ENCODE measurements around the gene NBPF6.
"Not testable (repeated sequence)": the region's sequence is repeated elsewhere in the genome, so short reads cannot be mapped to it uniquely, and the experiment has no call there.

Gene NBPF6, protein sequence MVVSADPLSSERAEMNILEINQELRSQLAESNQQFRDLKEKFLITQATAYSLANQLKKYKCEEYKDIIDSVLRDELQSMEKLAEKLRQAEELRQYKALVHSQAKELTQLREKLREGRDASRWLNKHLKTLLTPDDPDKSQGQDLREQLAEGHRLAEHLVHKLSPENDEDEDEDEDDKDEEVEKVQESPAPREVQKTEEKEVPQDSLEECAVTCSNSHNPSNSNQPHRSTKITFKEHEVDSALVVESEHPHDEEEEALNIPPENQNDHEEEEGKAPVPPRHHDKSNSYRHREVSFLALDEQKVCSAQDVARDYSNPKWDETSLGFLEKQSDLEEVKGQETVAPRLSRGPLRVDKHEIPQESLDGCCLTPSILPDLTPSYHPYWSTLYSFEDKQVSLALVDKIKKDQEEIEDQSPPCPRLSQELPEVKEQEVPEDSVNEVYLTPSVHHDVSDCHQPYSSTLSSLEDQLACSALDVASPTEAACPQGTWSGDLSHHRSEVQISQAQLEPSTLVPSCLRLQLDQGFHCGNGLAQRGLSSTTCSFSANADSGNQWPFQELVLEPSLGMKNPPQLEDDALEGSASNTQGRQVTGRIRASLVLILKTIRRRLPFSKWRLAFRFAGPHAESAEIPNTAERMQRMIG

GRCh38 chr1:108450043-108450442 is at the start of gene NBPF6:
TSS of gene NBPF6 (plus strand) at chr1:108450343. CDS start at chr1:108450602, 259 bp downstream.
- DNase-seq: not testable (repeated sequence)

DNA sequence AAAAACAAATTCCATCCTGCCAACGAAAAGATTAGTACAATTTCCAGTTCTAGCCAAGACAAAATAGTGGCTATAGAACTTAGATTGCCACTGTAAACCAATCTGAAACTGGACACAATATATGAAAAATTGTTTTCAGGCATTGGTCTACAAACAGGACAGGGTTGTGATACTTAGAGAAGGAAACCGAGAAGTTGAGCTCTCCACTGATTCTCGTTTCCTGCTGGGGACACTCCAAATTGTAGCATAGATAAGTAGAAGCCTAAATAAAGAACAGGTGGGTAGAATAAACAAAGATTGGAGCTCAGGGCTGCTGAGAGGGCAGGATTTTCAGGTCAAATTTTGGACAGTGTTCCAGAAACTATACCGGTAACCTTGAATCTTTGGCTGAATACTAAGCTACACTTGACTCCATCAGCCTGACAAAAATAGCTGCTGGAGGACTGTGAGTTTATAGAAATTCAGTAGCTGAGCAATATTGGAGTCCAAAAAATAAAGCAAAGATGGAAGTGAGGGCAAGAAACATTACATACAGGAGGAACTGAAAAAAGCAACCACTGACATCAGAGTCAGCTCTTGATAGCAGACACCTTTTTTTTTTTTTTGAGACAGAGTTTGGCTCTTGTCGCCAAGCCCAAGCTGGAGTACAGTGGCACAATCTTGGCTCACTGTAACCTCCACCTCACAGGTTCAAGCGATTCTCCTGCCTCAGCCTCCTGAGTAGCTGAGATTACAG is 38.9 kb upstream of the NBPF6 start:
- not testable (repeated sequence) for DNase-seq

DNA sequence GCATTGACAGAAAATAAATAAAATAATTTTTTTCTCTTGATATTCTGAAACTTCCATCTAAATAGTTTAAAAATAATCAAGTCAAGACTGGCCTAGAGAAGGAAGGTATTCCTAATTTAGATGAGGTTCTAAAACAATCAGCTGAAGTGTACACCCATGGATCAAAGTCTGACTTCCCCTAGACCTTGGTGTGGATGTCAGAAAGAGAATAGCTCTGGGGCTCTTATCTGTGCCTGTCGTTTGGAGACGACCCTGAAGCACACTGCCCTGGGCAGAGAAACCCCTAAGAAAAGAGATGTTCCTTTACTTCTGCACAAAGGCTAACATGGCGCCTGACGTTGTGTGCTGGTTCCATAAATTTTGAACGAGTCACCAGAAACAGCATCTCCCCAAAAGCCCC is 30.0 kb upstream of the NBPF6 start:
- DNase-seq: not testable (repeated sequence)

DNA sequence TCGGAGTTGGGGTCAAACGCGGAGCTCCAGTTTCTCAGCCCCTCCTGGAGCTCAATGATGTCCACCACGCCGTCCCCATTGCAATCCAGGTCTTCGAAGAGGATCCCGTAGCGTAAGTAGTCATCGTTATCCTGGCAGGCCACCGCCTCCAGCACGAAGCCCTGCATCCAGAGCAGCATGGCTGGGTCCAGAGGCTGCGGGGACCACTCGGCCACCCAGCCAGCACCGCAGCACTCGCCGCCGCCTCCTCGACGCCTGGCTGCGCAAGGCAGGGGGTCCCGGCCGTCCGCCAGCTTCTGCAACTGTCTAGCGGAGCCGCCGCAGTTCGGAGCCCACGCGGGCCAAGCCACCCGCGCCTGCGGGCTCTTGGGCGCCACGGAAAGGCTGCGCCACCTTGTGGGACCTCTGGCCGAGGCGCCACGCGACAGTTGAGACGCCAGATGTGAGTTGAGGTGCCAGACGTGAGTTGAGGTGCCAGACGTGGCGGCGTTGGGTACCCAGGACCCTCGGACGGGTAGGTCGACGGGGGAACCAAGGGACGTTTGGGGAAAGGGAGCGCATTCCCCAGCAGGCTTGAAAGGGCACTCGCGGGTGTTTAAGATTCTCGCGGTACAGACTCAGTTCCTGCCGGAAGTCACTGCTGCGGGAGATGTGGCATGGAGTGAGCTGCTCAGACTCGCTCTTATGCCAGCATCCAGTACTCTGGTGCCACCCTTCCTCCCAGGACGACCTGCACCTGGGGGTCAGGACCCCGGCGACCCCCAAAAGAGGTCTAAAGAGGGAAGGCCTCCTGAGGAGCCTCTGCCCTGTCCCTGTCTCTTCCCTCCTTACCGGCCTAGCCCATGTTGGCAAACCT is 28.9 kb upstream of the NBPF6 start:
- DNase-seq: not testable (repeated sequence)

GRCh38 chr1:108426877-108427276 is 23.3 kb upstream of the NBPF6 start:
- DNase-seq: not testable (repeated sequence)

- DNase-seq: not testable (repeated sequence)
These were observed 18.1 kb upstream of the NBPF6 start for GRCh38 chr1:108432002-108432401.

- DNase-seq: not testable (repeated sequence)
These were observed 16.7 kb upstream of the NBPF6 start for GRCh38 chr1:108433404-108433803.

DNA sequence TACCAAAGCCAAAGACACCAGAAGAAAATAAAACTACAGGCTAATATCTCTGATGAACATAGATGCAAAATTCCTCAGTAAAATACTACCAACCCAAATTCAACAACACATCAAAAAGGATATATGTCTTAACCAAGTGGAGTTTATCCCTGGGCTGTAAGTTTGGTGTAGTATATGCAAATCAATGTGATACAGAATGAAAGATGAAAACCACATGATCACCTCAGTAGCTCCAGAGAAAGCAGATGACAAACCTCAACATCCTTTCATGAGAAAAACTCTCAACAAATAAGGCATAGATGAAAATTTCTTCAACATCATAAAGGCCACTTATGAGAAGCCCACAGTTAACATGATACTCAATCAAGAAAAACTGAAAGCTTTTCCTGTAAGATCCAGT is 11.6 kb upstream of the NBPF6 start:
- DNase-seq: not testable (repeated sequence)

GRCh38 chr1:108454521-108454920 is 4.4 kb downstream of the NBPF6 start:
- not testable (repeated sequence) for DNase-seq

- not testable (repeated sequence) for DNase-seq
These were observed 8.5 kb downstream of the NBPF6 start for GRCh38 chr1:108458661-108459060.

DNA sequence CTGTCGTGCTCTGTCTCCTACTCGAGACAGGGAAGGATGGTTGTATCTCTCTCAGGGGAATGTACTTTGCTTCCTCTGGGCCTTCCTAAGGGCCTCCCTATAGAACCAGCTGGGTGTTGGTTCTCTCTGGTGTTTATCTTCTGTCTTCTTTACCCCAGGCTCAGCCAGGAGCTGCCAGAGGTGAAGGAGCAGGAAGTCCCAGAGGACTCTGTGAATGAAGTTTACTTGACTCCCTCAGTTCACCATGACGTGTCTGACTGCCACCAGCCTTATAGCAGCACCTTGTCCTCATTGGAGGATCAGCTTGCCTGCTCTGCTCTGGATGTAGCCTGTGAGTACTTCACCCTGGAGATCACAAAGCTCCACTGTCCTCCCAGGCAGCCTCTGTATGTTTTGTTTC is 11.6 kb downstream of the NBPF6 start:
- DNase-seq: not testable (repeated sequence)

GRCh38 chr1:108463962-108464361 is 13.8 kb downstream of the NBPF6 start:
- DNase-seq: not testable (repeated sequence)

DNA sequence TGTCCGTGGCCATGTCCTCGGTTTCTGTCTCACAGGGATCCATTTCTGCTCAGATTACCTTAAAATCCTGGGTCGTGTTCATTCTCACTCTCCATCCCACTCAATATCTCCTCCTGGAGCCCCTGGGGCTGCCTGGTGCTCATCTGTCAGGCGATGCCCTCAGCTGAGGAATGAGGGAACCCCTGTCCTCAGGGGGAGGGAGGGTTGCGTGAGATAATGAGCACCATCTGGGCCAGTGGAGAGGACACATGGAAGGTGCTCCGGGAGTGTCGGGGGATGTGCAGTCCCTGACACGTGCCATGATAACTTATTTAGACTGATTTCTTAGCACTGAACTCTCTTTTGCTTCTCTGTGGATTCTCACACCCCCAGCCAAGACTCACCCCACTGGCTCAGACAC is 16.0 kb downstream of the NBPF6 start:
- DNase-seq: not testable (repeated sequence)

- not testable (repeated sequence) for DNase-seq
These were observed 17.0 kb downstream of the NBPF6 start for GRCh38 chr1:108467155-108467554.

DNA sequence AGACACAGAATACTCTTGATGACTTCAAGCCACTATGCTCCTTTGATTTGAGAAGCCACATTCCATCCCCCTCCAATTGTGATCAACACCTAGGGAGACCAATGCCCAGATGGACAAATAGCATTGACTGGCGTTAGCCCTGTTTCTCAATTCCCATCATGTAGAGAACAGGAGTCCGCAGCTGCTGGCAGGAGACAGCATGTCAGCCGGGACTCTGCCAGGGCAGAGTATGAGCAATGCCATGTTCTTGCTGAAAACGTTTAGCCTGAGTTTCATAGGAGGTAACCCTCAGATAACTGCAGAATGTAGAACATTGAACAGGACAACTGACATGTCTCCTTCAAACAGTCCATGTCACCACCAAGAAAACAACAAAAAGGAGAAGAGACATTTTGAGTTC is 20.6 kb downstream of the NBPF6 start:
- not testable (repeated sequence) for DNase-seq

GRCh38 chr1:108474516-108474915 is 24.4 kb downstream of the NBPF6 start:
- DNase-seq: not testable (repeated sequence)

DNA sequence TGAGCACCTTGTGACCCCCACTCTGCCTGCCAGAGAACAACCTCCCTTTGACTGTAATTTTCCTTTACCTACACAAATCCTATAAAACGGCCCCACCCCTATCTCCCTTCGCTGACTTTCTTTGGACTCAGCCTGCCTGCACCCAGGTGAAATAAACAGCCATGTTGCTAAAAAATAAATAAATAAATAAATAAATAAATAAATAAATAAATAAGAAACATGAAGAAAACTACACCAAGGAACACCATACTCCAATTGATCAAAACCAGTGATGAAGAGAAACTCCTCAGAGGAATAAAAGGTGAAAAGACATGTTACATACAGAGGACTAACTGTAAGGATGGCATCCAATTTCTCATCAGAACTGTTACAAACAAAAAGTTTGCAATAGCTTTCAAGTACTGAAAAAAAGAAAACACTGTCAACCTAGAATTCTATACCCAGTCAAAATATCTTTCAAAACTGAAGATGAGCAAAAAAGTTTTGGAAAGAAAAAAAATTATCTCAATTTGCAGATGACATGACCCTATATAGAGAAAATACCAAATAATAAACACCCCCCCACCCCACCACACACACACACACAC is 28.4 kb downstream of the NBPF6 start:
- DNase-seq: no peak

GRCh38 chr1:108482708-108483107 is 32.6 kb downstream of the NBPF6 start:
- no peak for DNase-seq

DNA sequence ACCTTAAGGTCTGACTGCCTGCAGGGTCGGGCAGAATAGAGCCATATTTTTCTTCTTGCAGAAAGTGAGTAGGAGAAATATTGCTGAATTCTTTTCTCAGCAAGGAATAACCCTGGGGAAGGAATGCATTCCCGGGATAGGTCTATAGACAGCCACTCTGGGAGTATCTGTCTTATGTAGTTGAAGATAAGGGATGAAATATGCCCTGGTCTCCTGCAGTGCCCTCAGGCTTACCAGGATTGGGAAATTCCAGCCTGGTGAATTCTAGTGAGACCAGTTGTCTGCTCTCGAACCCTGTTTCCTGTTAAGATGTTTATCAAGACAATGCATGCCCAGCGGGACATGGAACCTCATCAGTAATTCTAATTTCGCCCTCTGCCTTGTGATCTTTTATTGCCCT is 35.8 kb downstream of the NBPF6 start:
- DNase-seq: not testable (repeated sequence)

- not testable (repeated sequence) for DNase-seq
These were observed 36.6 kb downstream of the NBPF6 start for GRCh38 chr1:108486707-108487106.

DNA sequence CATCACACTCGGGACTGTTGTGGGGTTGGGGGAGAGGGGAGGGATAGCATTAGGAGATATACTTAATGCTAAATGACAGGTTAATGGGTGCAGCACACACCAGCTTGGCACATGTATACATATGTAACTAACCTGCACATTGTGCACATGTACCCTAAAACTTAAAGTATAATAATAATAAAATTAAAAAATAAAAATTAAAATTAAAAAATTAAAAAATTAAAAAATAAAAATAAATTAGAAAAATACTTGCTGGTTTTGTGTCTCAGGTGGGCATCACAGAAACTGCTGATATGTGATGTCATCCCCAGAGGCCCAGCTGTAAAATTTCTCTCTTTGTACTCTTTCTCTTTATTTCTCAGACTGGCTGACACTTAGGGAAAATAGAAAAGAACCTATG is 44.9 kb downstream of the NBPF6 start:
- DNase-seq: not testable (repeated sequence)

- not testable (repeated sequence) for DNase-seq
These were observed 46.7 kb downstream of the NBPF6 start for GRCh38 chr1:108496856-108497255.
